H1 (cell line): ENCODE measurements around the gene ACTG2. TPM values are rescaled to one million over a fixed set of nuclear protein-coding genes. Genes with fewer than 3 reads are reported as not detected.

ENCODE experiments used
- CTCF ChIA-PET: fragments of 300-600 bp; sonication (Branson Sonifier 250); formaldehyde crosslinking; loops from one replicate; lab custom pipeline; 2021; ENCODE audit not compliant: partially characterized antibody; lab: Charles Lee
- POLR2A ChIA-PET: fragments of 300-600 bp; sonication (Branson Sonifier 250); formaldehyde crosslinking; loops from one replicate; lab custom pipeline; 2021; ENCODE audit warnings: inconsistent platforms; ENCODE audit not compliant: partially characterized antibody; lab: Charles Lee
- DNase-seq, 2 experiments: peaks; one replicate each; pipeline versions ENCODE4 v3.0.0 to v3.0.0-alpha.2; 2010 to 2022; ENCODE audit warnings: low spot score in 2 of 2, low read depth in 1 of 2, mixed read lengths in 1 of 2
- FAIRE-seq: peaks from 2 replicates; lab custom pipeline; 2011; peaks lifted over from hg19 to GRCh38; lab: Jason Lieb, UNC
- H2AFZ ChIP-seq: 2 replicates; pipeline ENCODE4 v1.8.1; 2012; ENCODE audit warnings: low read length, inconsistent platforms
- H2AK5ac ChIP-seq: 2 replicates; pipeline ENCODE4 v1.6.1; 2013; ENCODE audit warnings: low read depth, low read length
- H2BK120ac ChIP-seq: replicated peaks from 2 replicates; pipeline ENCODE3; 2013; ENCODE audit warnings: low read depth, low read length, inconsistent platforms
- H2BK12ac ChIP-seq: 2 replicates; pipeline ENCODE4 v1.6.1; 2013; ENCODE audit warnings: low read depth, low read length
- H2BK15ac ChIP-seq: 2 replicates; pipeline ENCODE4 v1.6.1; 2013; ENCODE audit warnings: low read length
- H2BK20ac ChIP-seq: 2 replicates; pipeline ENCODE4 v1.6.1; 2013; ENCODE audit warnings: low read length
- H2BK5ac ChIP-seq: 2 replicates; pipeline ENCODE4 v1.6.1; 2013; ENCODE audit warnings: low read depth, low read length
- H3K14ac ChIP-seq: 2 replicates; pipeline ENCODE4 v1.6.1; 2013; ENCODE audit warnings: inconsistent platforms; ENCODE audit not compliant: insufficient read length
- H3K18ac ChIP-seq: 2 replicates; pipeline ENCODE4 v1.6.1; 2013; ENCODE audit warnings: low read length; ENCODE audit errors: extremely low read depth
- H3K23ac ChIP-seq: 2 replicates; pipeline ENCODE4 v1.6.1; 2013; ENCODE audit warnings: inconsistent platforms; ENCODE audit not compliant: insufficient read length
- H3K23me2 ChIP-seq: 2 replicates; pipeline ENCODE4 v1.6.1; 2013; ENCODE audit warnings: low read depth, low read length
- H3K27ac ChIP-seq: 2 replicates; pipeline ENCODE4 v1.6.1; 2011; ENCODE audit warnings: low read depth, low read length, inconsistent platforms
- H3K27me3 ChIP-seq, 4 experiments: replicated peaks in 1 of 4; 1 replicate in 1 of 4; 2 replicates in 3 of 4; pipeline versions ENCODE4 v1.6.1 to v1.8.1; 2011 to 2013; ENCODE audit warnings: low read length in 3 of 4, mild to moderate bottlenecking in 3 of 4, inconsistent platforms in 2 of 4, mixed read lengths in 2 of 4, moderate library complexity in 1 of 4; ENCODE audit not compliant: control insufficient read depth in 3 of 4, insufficient read depth in 3 of 4; ENCODE audit errors: extremely low read depth in 1 of 4
- H3K36me3 ChIP-seq, 4 experiments: 2 replicates each; pipeline versions ENCODE4 v1.6.1 to v1.8.1; 2011 to 2013; ENCODE audit warnings: mild to moderate bottlenecking in 4 of 4, low read length in 3 of 4, moderate library complexity in 2 of 4, control low read depth in 1 of 4, inconsistent platforms in 1 of 4; ENCODE audit not compliant: insufficient read depth in 4 of 4, control insufficient read depth in 2 of 4
- H3K4ac ChIP-seq: replicated peaks from 2 replicates; pipeline ENCODE3; 2013; ENCODE audit warnings: low read length, low read depth, mixed read lengths, inconsistent platforms; ENCODE audit not compliant: insufficient read length
- H3K4me1 ChIP-seq, 4 experiments: replicated peaks in 1 of 4; 1 replicate in 1 of 4; 2 replicates in 3 of 4; pipeline versions ENCODE4 v1.6.1 to v1.8.1; 2011 to 2013; ENCODE audit warnings: low read length in 3 of 4, inconsistent platforms in 2 of 4, mixed read lengths in 1 of 4; ENCODE audit not compliant: insufficient read depth in 4 of 4, control insufficient read depth in 3 of 4
- H3K4me2 ChIP-seq, 2 experiments: 2 replicates each; pipeline versions ENCODE4 v1.6.1 to v1.8.1; 2011 to 2013; ENCODE audit warnings: low read depth in 2 of 2, low read length in 2 of 2, control low read depth in 1 of 2, inconsistent platforms in 1 of 2, mild to moderate bottlenecking in 1 of 2; ENCODE audit not compliant: insufficient read depth in 1 of 2
- H3K4me3 ChIP-seq, 4 experiments: fragments of 200-600, 300-600 bp in 1 of 4; sonication (generic), shearing (Covaris generic), sonication (Bioruptor Twin) in 1 of 4; 2 replicates each; pipeline versions ENCODE4 v1.5.1 to v1.8.1; 2011 to 2016; ENCODE audit warnings: low read length in 4 of 4, low read depth in 3 of 4, control low read depth in 2 of 4, inconsistent platforms in 2 of 4, mild to moderate bottlenecking in 2 of 4, mixed read lengths in 1 of 4, moderate library complexity in 1 of 4; ENCODE audit not compliant: insufficient read depth in 2 of 4; ENCODE audit errors: extremely low read depth in 1 of 4
- H3K56ac ChIP-seq: replicated peaks from 2 replicates; pipeline ENCODE3; 2013; ENCODE audit warnings: low read depth, mild to moderate bottlenecking, mixed read lengths, low read length, inconsistent platforms; ENCODE audit not compliant: insufficient read length
- H3K79me1 ChIP-seq: 2 replicates; pipeline ENCODE4 v1.6.1; 2013; ENCODE audit warnings: low read depth, low read length, control low read depth
- H3K79me2 ChIP-seq, 2 experiments: 2 replicates each; pipeline versions ENCODE4 v1.6.1 to v1.8.1; 2012 to 2013; ENCODE audit warnings: low read length in 2 of 2, mild to moderate bottlenecking in 2 of 2, inconsistent platforms in 1 of 2; ENCODE audit not compliant: insufficient read depth in 2 of 2, control insufficient read depth in 1 of 2
- H3K9ac ChIP-seq, 4 experiments: replicated peaks in 1 of 4; 1 replicate in 1 of 4; 2 replicates in 3 of 4; pipeline versions ENCODE4 v1.6.1 to v1.8.1; 2011 to 2013; ENCODE audit warnings: low read depth in 3 of 4, low read length in 3 of 4, control low read depth in 2 of 4, mild to moderate bottlenecking in 2 of 4, moderate library complexity in 2 of 4, inconsistent platforms in 1 of 4; ENCODE audit errors: extremely low read depth in 1 of 4
- H3K9me3 ChIP-seq, 2 experiments: 2 replicates each; pipeline versions ENCODE4 v1.6.1 to v1.8.1; 2012 to 2013; ENCODE audit warnings: mild to moderate bottlenecking in 2 of 2, moderate library complexity in 2 of 2, control low read depth in 1 of 2, inconsistent platforms in 1 of 2, low read depth in 1 of 2, low read length in 1 of 2, mixed read lengths in 1 of 2; ENCODE audit not compliant: insufficient read depth in 2 of 2
- H4K20me1 ChIP-seq, 2 experiments: replicated peaks in 1 of 2; 2 replicates each; pipeline versions ENCODE3 to v1.8.1; 2011 to 2013; ENCODE audit warnings: inconsistent platforms in 2 of 2, low read length in 2 of 2, mild to moderate bottlenecking in 1 of 2; ENCODE audit not compliant: insufficient read depth in 2 of 2, control insufficient read depth in 1 of 2
- H4K5ac ChIP-seq: 2 replicates; pipeline ENCODE4 v1.6.1; 2013; ENCODE audit warnings: low read length, low read depth, mixed read lengths, inconsistent platforms; ENCODE audit not compliant: insufficient read length
- H4K8ac ChIP-seq: 2 replicates; pipeline ENCODE4 v1.8.0; 2013; ENCODE audit warnings: mild to moderate bottlenecking, moderate library complexity, low read length, inconsistent platforms; ENCODE audit not compliant: insufficient read depth; ENCODE audit errors: extremely low read depth
- H4K91ac ChIP-seq: replicated peaks from 2 replicates; pipeline ENCODE3; 2013; ENCODE audit warnings: low read length, mixed read lengths, inconsistent platforms; ENCODE audit not compliant: insufficient read length
- CBX8 ChIP-seq: fragments of 300-800, 300-1000 bp; sonication (generic); IDR thresholded peaks from 2 replicates; pipeline ENCODE4 v1.7.1; 2016; ENCODE audit warnings: low read depth, low read length, borderline replicate concordance
- JUN ChIP-seq: IDR thresholded peaks from 2 replicates; pipeline ENCODE4 v1.6.1; 2011; ENCODE audit warnings: low read depth, mild to moderate bottlenecking, improper control_type of control experiment, low read length
- KDM1A ChIP-seq: fragments of 200-600, 300-600 bp; sonication (generic); IDR thresholded peaks from 2 replicates; pipeline ENCODE4 v1.7.1; 2016; ENCODE audit warnings: mild to moderate bottlenecking, low read length, borderline replicate concordance
- POLR2AphosphoS5 ChIP-seq: IDR thresholded peaks from 2 replicates; pipeline ENCODE4 v1.6.1; 2011; ENCODE audit warnings: low read depth, low read length
- RAD21 ChIP-seq, 2 experiments: IDR thresholded peaks in 1 of 2; conservative IDR thresholded peaks in 1 of 2; 2 replicates each; pipeline ENCODE4 v1.6.1; 2011; ENCODE audit warnings: low read depth in 2 of 2, low read length in 2 of 2, improper control_type of control experiment in 1 of 2, inconsistent platforms in 1 of 2, mild to moderate bottlenecking in 1 of 2, moderate library complexity in 1 of 2
- RNF2 ChIP-seq: fragments of 200-900, 300-1000 bp; sonication (generic); IDR thresholded peaks from 2 replicates; pipeline ENCODE4 v1.7.1; 2016; ENCODE audit warnings: borderline replicate concordance, low read depth, mild to moderate bottlenecking, antibody characterized with exemption, low read length; ENCODE audit not compliant: poor library complexity, severe bottlenecking; ENCODE audit errors: missing control alignments
- SIN3A ChIP-seq, 2 experiments: IDR thresholded peaks in 1 of 2; conservative IDR thresholded peaks in 1 of 2; 2 replicates each; pipeline ENCODE4 v1.6.1; 2011 to 2012; ENCODE audit warnings: low read length in 2 of 2, improper control_type of control experiment in 1 of 2, low read depth in 1 of 2, mild to moderate bottlenecking in 1 of 2
- TAF7 ChIP-seq: optimal IDR thresholded peaks from 2 replicates; pipeline ENCODE3; 2011; ENCODE audit warnings: low read depth, mild to moderate bottlenecking, inconsistent platforms, low read length, moderate library complexity, borderline replicate concordance
- YY1 ChIP-seq: IDR thresholded peaks from 2 replicates; pipeline ENCODE4 v1.6.1; 2011; ENCODE audit warnings: low read depth, mild to moderate bottlenecking, low read length
- WGBS, 2 experiments: shearing (Covaris generic) in 1 of 2; methylation state at CpG; one replicate each; pipeline versions ENCODE4 v1.1.6 to v1.1.7; 2013 to 2015; ENCODE audit warnings: low lambda C conversion rate in 2 of 2, mixed read lengths in 2 of 2, inconsistent platforms in 1 of 2, low coverage in 1 of 2, missing lambda C conversion rate in 1 of 2; ENCODE audit not compliant: insufficient replicate concordance in 2 of 2, insufficient coverage in 1 of 2, insufficient read length in 1 of 2; ENCODE audit errors: extremely low coverage in 1 of 2, missing lambda C conversion rate in 1 of 2; 5-methylcytosine and 5-hydroxymethylcytosine counted together
- polyA plus RNA-seq, 7 experiments: library from polyadenylated mRNA; depleted of rRNA in 3 of 7; stranded (reverse) in 5 of 7; unstranded in 2 of 7; fragments of >200 nt in 5 of 7; fragments of 200-250 nt in 2 of 7; gene quantifications; 1 replicate in 5 of 7; 2 replicates in 1 of 7; 4 replicates in 1 of 7; pipeline versions ENCODE4 v1.2.1 to v1.2.3, GENCODE V29; 2011 to 2013; ENCODE audit warnings: missing spikeins in 2 of 7, mixed read lengths in 2 of 7
- total RNA-seq: library from RNA; stranded (reverse); fragmentation: NEBNext Ultra II Directional; extraction: Animal tissue kit (Norgen Biotek cat#: 25700); gene quantifications from 2 replicates; pipeline ENCODE4 v1.2.1, GENCODE V29; 2021
- TF ChIP-seq, protein P1 (sequence below): IDR thresholded peaks from 2 replicates; pipeline ENCODE4 v1.6.1; 2012; ENCODE audit warnings: inconsistent platforms
- TF ChIP-seq, protein P2 (sequence below): IDR thresholded peaks from 2 replicates; pipeline ENCODE4 v1.6.1; 2011; ENCODE audit warnings: low read length, improper control_type of control experiment

The ACTG2 gene
- total and polyA plus RNA-seq, 2 of the 8 experiments (the other 6 are each of a cell fraction or from before 2014, with no cell fraction given), result 6.2 to 13.7 TPM

DNA sequence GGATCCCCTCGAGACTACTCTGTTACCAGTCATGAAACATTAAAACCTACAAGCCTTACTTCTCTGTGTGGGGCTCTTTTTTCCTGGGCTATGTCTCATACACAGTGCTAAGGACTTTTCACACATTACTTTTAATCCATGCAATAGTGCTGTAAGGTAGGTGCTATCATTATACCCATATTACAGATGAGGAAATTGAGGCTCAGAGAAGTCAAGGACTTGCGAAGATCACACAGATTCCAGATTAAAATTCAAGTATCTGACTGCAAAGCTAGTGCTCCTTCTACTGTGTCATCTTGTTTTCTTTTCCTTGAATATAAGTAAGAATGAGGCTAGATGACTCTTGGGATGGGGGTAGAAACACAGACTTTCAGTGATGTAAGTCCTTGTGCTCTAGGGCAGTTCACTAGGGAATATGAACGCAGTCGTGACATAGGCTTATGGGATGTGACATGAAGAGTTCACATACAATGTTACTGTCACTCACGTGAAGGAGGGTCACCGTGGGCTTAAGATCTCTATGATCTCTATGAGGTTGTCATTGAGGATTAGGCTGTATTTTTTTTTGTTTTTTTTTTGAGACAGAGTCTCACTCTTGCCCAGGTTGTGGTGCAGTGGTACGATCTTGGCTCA, 26.9 kb downstream of the ACTG2 start:
- Histone ChIP-seq H3K23ac (no peak overlapping the region), H3K4ac (no peak overlapping the region), H3K56ac (no peak overlapping the region), H3K79me2 (no peaks in the 10 kb centered on the region), H3K18ac (no peak overlapping the region), H2BK20ac (no peak overlapping the region), H3K4me3 (no peak overlapping the region), H2BK120ac (no peak overlapping the region), H4K20me1 (no peaks in the 10 kb centered on the region), H2AK5ac (no peak overlapping the region), H3K9me3 (no peaks in the 10 kb centered on the region), H4K8ac (no peak overlapping the region), H2AFZ (no peak overlapping the region), H4K91ac (no peak overlapping the region), H4K5ac (no peak overlapping the region), H3K14ac (no peak overlapping the region), H2BK12ac (no peak overlapping the region), H3K9ac (no peak overlapping the region), H3K36me3 (no peaks in the 10 kb centered on the region), H2BK5ac (no peak overlapping the region), H3K4me1 (peaks cover 3 to 8% (median 5%) of the 10 kb centered on the region in 4 experiments; a peak in 6 of 7 replicates), H3K27me3 (no peaks in the 10 kb centered on the region), H3K4me2 (no peak overlapping the region), H3K79me1 (no peaks in the 10 kb centered on the region), H3K23me2 (no peaks in the 10 kb centered on the region), H3K27ac (no peak overlapping the region), H2BK15ac (no peak overlapping the region)
- DNase-seq, result no peak
- POLR2A ChIA-PET, result no interaction called here
- CTCF ChIA-PET, result interaction anchor here (1.8 to 3.7 kb wide), 2 partner anchors 11 to 29 kb away, joined by 9 to 24 read pairs; no protein-coding TSS in a partner anchor
- no peak for FAIRE-seq
- WGBS, 2 experiments, result 84% methylated on average over 7 of the region's 7 CpGs; no CpG with 5 or more reads in 1 of the 2 experiments
- no peak for TF ChIP-seq RNF2
- TF ChIP-seq CBX8, result no peak
- no peak for TF ChIP-seq JUN
- no peak for TF ChIP-seq SIN3A (conservative IDR thresholded peaks at IDR 0.05 in 1 of 2, IDR thresholded peaks at IDR 0.05 in 1 of 2; ENCODE audit: low read depth in 1 of 2, low read length in 2 of 2)
- TF ChIP-seq, protein P1, sequence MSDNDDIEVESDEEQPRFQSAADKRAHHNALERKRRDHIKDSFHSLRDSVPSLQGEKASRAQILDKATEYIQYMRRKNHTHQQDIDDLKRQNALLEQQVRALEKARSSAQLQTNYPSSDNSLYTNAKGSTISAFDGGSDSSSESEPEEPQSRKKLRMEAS, result no peak
- TF ChIP-seq POLR2AphosphoS5, result no peak
- TF ChIP-seq TAF7, result no peak
- TF ChIP-seq, protein P2, sequence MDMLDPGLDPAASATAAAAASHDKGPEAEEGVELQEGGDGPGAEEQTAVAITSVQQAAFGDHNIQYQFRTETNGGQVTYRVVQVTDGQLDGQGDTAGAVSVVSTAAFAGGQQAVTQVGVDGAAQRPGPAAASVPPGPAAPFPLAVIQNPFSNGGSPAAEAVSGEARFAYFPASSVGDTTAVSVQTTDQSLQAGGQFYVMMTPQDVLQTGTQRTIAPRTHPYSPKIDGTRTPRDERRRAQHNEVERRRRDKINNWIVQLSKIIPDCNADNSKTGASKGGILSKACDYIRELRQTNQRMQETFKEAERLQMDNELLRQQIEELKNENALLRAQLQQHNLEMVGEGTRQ, result no peak
- no peak for TF ChIP-seq RAD21 (IDR thresholded peaks at IDR 0.05 in 1 of 2, conservative IDR thresholded peaks at IDR 0.05 in 1 of 2; ENCODE audit: low read depth in 2 of 2, low read length in 2 of 2)
- no peak for TF ChIP-seq KDM1A
- no peak for TF ChIP-seq YY1
